DMS114 treated with DMSO at 0.1 percent for 48 hours (cell line): Measurements from ENCODE around the gene ARHGEF19.
"Not testable (repeated sequence)": the region's sequence is repeated elsewhere in the genome, so short reads cannot be mapped to it uniquely, and the experiment has no call there.

ENCODE experiments used
- DNase-seq: peaks from one replicate; lab custom pipeline; 2025; ENCODE audit not compliant: unreplicated experiment; lab: John Stamatoyannopoulos, UW

The ARHGEF19 gene

GRCh38 chr1:16205334-16205671 is 7.1 kb downstream of the ARHGEF19 start:
- no peak for DNase-seq

GRCh38 chr1:16204634-16205333 is 7.7 kb downstream of the ARHGEF19 start:
- DNase-seq: no peak

- DNase-seq: no peak
Observed at GRCh38 chr1:16204216-16204615, 8.2 kb downstream of the ARHGEF19 start.

- no peak for DNase-seq
Observed at GRCh38 chr1:16203550-16203949, 8.9 kb downstream of the ARHGEF19 start.

- no peak for DNase-seq
Observed at GRCh38 chr1:16202281-16203210, 9.9 kb downstream of the ARHGEF19 start.

- no peak for DNase-seq
Observed at GRCh38 chr1:16199700-16200099, 12.8 kb downstream of the ARHGEF19 start.

GRCh38 chr1:16199157-16199501 is 13.3 kb downstream of the ARHGEF19 start:
- DNase-seq: no peak

GRCh38 chr1:16198444-16199156 is 13.9 kb downstream of the ARHGEF19 start:
- no peak for DNase-seq

- DNase-seq: no peak
Observed at GRCh38 chr1:16196874-16197273, 15.6 kb downstream of the ARHGEF19 start.

GRCh38 chr1:16196139-16196538 is 16.3 kb downstream of the ARHGEF19 start:
- not testable (repeated sequence) for DNase-seq

GRCh38 chr1:16195518-16195905 is 16.9 kb downstream of the ARHGEF19 start:
- no peak for DNase-seq

- no peak for DNase-seq
Observed at GRCh38 chr1:16191916-16192546, 20.4 kb downstream of the ARHGEF19 start.

GRCh38 chr1:16191309-16191708 is 21.1 kb downstream of the ARHGEF19 start:
- DNase-seq: no peak

- DNase-seq: no peak
Observed at GRCh38 chr1:16189921-16190621, 22.4 kb downstream of the ARHGEF19 start.

GRCh38 chr1:16189003-16189402 is 23.4 kb downstream of the ARHGEF19 start:
- DNase-seq: no peak

- peak; percentile 59 for DNase-seq
Observed at GRCh38 chr1:16187748-16188401, 24.6 kb downstream of the ARHGEF19 start.

- no peak for DNase-seq
Observed at GRCh38 chr1:16186655-16187235, 25.7 kb downstream of the ARHGEF19 start.

- DNase-seq: no peak
Observed at GRCh38 chr1:16184557-16185303, 27.7 kb downstream of the ARHGEF19 start.
